ENCODE data around the gene STIM2. TPM values are rescaled to one million over a fixed set of nuclear protein-coding genes. Genes with fewer than 3 reads are reported as not detected.

STIM2 gene
- total and polyA plus RNA-seq, 10 donors: 26.8 to 66.6 (median 49.1) TPM

GRCh38 chr4:26859762-26860156 lies 882 bp upstream of the STIM2 start:
- Histone ChIP-seq H3K4me1 (peaks cover 29 to 65% (median 61%) of the 10 kb centered on the region in 6 donors), H3K9me3 (no peaks in the 10 kb centered on the region), H3K27ac (peak overlapping the region; percentile 97 to 99 (median 98)), H3K4me3 (peak overlapping the region; percentile 70 to 97 (median 92)), H3K27me3 (replicated peaks in 1 of 7) (no peaks in the 10 kb centered on the region), H3K36me3 (no peaks in the 10 kb centered on the region)
- no peak for DNase-seq
- 47 to 57% (median 52%) methylated on average over 5 of the region's 5 CpGs for WGBS, 5 donors
- intact Hi-C loops (cut with DNase I; ENCODE audit: low total_unique reads): loop anchor here (5.0 kb wide), 1 partner anchor 148 kb away; no protein-coding TSS in a partner anchor
- TF ChIP-seq CTCF (IDR thresholded peaks at IDR 0.05 in 8 of 11, conservative IDR thresholded peaks at IDR 0.05 in 3 of 11) (no peak), POLR2AphosphoS5 (IDR thresholded peaks at IDR 0.05) (no peak), POLR2A (IDR thresholded peaks at IDR 0.05) (no peak)

GRCh38 chr4:26860922-26861433 lies 337 bp downstream of the STIM2 start:
- Histone ChIP-seq H3K4me3 (peak overlapping the region; percentile 70 to 97 (median 92)), H3K9me3 (no peaks in the 10 kb centered on the region), H3K27me3 (replicated peaks in 1 of 7) (no peaks in the 10 kb centered on the region), H3K36me3 (no peaks in the 10 kb centered on the region), H3K27ac (peak overlapping the region; percentile 97 to 99 (median 98)), H3K4me1 (peaks cover 29 to 77% (median 74%) of the 10 kb centered on the region in 6 donors)
- 0 to 1% (median 1%) methylated on average over 2 to 70 of the region's 70 CpGs for WGBS, 5 donors
- TF ChIP-seq POLR2AphosphoS5 (IDR thresholded peaks at IDR 0.05) (no peak), CTCF (IDR thresholded peaks at IDR 0.05 in 8 of 11, conservative IDR thresholded peaks at IDR 0.05 in 3 of 11) (peak in 1 of 11 experiments; percentile 5)
- peak; percentile 95 for DNase-seq
- intact Hi-C loops (cut with DNase I; ENCODE audit: low total_unique reads): loop anchor here (5.0 kb wide), 1 partner anchor 146 kb away; no protein-coding TSS in a partner anchor

GRCh38 chr4:26861434-26862186 lies 969 bp downstream of the STIM2 start:
- Histone ChIP-seq H3K27ac (peak overlapping the region; percentile 97 to 99 (median 98)), H3K4me3 (peak overlapping the region; percentile 70 to 97 (median 92)), H3K36me3 (no peaks in the 10 kb centered on the region), H3K9me3 (no peaks in the 10 kb centered on the region), H3K27me3 (replicated peaks in 1 of 7) (no peaks in the 10 kb centered on the region), H3K4me1 (peaks cover 28 to 82% (median 79%) of the 10 kb centered on the region in 6 donors)
- intact Hi-C loops (cut with DNase I; ENCODE audit: low total_unique reads): loop anchor here (5.0 kb wide), 1 partner anchor 146 kb away; no protein-coding TSS in a partner anchor
- TF ChIP-seq POLR2A (IDR thresholded peaks at IDR 0.05) (peak in 1 of 3 donors; percentile 44), CTCF (IDR thresholded peaks at IDR 0.05 in 8 of 11, conservative IDR thresholded peaks at IDR 0.05 in 3 of 11) (no peak), POLR2AphosphoS5 (IDR thresholded peaks at IDR 0.05) (peak; percentile 86 to 93 (median 87))
- 0 to 1% (median 0%) methylated on average over 23 to 36 of the region's 36 CpGs for WGBS, 5 donors
- peak; percentile 91 for DNase-seq

- no peak for TF ChIP-seq POLR2AphosphoS5 (IDR thresholded peaks at IDR 0.05)
- H3K4me1 ChIP-seq: peaks cover 28 to 86% (median 81%) of the 10 kb centered on the region in 6 donors
- intact Hi-C loops (cut with DNase I; ENCODE audit: low total_unique reads): loop anchor here (5.0 kb wide), 1 partner anchor 145 kb away; no protein-coding TSS in a partner anchor
- H3K27ac ChIP-seq: peak overlapping the region; percentile 97 to 99 (median 98)
- peak overlapping the region; percentile 70 to 97 (median 92) for H3K4me3 ChIP-seq
- no peaks in the 10 kb centered on the region for H3K27me3 ChIP-seq (replicated peaks in 1 of 7)
- no peaks in the 10 kb centered on the region for H3K36me3 ChIP-seq
- DNase-seq: no peak
- 0 to 5% (median 1%) methylated on average over 3 of the region's 3 CpGs for WGBS, 5 donors
- no peaks in the 10 kb centered on the region for H3K9me3 ChIP-seq
These were observed 1.8 kb downstream of the STIM2 start for GRCh38 chr4:26862381-26862915.

Measured in spleen (tissue), 11 donors.